NCI-H510A treated with DMSO at 0.1 percent for 48 hours (cell line): Measurements from ENCODE around the gene LRRC73.
"Not testable (repeated sequence)": the region's sequence is repeated elsewhere in the genome, so short reads cannot be mapped to it uniquely, and the experiment has no call there.

ENCODE experiments used
- DNase-seq: peaks from one replicate; lab custom pipeline; 2025; lab: John Stamatoyannopoulos, UW

The LRRC73 gene

DNA sequence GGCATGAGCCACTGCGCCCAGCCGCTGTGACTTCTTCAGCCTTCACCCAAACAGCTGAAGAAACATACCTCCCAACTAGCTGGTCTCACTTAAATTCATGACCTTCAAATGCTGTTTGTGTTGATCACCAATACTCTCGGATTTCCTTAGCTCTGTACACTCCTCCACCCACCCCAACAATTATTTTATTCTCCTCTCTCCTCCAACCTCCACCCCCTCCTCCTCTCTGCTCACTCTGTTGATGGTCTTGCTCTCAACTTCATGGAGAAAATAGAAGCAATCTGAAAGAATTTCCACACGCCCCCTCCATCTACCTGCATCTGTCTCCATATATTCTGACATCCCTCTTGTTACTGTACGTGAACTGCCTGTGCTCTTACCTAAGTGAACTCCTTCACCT, 48.2 kb downstream of the LRRC73 start:
- DNase-seq = no peak

DNA sequence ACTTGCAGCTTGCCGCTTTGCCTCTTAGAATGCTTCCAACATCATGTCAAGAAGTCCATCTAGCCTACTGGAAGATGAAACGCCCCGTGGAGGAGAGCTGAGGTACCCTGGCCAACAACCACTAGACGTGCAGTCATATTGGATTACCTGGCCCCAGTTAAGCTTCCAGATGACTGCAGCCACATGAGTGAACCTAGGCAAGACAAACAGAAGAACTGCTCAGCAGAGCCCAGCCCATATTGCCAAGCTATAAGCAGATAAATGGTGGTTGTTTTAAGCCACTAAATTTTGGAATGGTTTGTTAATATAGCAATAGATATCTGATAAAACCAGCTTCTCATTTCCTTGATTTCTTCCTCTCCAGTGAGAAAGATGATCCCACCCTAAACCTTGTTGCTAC, 50.1 kb downstream of the LRRC73 start:
- no peak for DNase-seq

DNA sequence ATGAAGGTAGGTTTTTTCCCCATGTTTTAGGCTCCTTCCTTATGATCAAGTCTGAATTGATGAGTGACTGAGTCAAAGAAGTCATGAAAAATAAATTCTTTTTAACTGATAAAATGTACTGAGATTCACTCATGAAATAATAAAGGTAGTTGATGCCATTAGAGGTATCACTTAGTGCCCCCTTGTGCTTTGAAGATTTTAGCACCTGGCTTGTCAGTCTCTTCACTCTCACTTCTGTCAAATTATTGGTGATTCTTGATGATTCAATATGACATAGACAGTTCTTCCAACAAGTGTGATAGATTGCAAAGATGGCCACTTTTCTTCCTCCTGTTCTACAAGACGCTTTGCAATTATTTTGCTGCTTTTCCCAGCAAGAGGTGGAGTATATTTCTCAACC, 50.6 kb downstream of the LRRC73 start:
- no peak for DNase-seq

DNA sequence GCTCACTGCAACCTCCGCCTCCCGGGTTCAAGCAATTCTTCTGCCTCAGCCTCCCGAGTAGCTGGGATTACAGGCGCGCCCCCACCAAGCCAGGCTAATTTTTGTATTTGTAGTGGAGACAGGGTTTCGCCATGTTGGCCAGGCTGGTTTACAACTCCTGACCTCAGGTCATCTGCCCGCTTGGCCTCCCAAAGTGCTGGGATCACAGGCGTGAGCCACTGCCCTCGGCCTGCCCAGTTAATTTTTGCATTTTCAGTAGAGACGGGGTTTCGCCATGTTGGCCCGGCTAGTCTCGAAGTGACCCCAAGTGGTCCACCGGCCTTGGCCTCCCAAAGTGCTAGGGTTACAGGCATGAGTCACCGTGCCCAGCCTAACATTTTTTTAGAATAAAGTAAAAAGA, 52.0 kb downstream of the LRRC73 start:
- DNase-seq = not testable (repeated sequence)

DNA sequence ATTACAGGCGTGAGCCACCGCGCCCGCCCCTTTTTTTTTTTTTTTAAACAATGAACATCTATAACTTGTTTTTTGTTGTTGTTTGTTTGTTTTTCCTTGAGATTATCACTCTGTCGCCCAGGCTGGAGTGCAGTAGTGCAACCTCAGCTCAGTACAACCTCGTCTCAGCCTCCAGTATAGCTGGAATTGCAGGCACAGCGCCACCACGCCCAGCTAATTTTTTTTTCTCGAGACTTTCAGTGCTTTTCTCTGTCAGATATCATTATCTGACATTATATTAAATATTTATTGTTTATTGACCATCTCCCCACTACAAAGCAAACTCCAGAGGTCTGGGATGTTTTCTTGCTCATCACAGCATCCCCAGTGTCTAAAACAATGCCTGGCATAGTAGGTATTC, 52.5 kb downstream of the LRRC73 start:
- no peak for DNase-seq
